ENCODE data around the gene LGALS9.
"Not testable (repeated sequence)": the region's sequence is repeated elsewhere in the genome, so short reads cannot be mapped to it uniquely, and the experiment has no call there.

LGALS9 gene

GRCh38 chr17:27646232-27646631 lies 15.2 kb downstream of the LGALS9 start:
- no peak for DNase-seq (ENCODE audit: low read depth)
- TF ChIP-seq CTCF (IDR thresholded peaks at IDR 0.05; ENCODE audit: low read depth, low read length, missing control alignments): no peak
- H3K4me3 ChIP-seq (ENCODE audit: low read depth, low read length): no peak overlapping the region

GRCh38 chr17:27647765-27648164 lies 16.8 kb downstream of the LGALS9 start:
- no peak overlapping the region for H3K4me3 ChIP-seq (ENCODE audit: low read depth, low read length)
- DNase-seq (ENCODE audit: low read depth): no peak
- no peak for TF ChIP-seq CTCF (IDR thresholded peaks at IDR 0.05; ENCODE audit: low read depth, low read length, missing control alignments)

- H3K4me3 ChIP-seq (ENCODE audit: low read depth, low read length); DNase-seq (ENCODE audit: low read depth): not testable (repeated sequence)
Observed at GRCh38 chr17:27649111-27649571, 18.2 kb downstream of the LGALS9 start.

- H3K4me3 ChIP-seq (ENCODE audit: low read depth, low read length): no peak overlapping the region
- DNase-seq (ENCODE audit: low read depth): no peak
- no peak for TF ChIP-seq CTCF (IDR thresholded peaks at IDR 0.05; ENCODE audit: low read depth, low read length, missing control alignments)
Observed at GRCh38 chr17:27649929-27650328, 18.9 kb downstream of the LGALS9 start.

- TF ChIP-seq CTCF (IDR thresholded peaks at IDR 0.05; ENCODE audit: low read depth, low read length, missing control alignments): no peak
- no peak for DNase-seq (ENCODE audit: low read depth)
Observed at GRCh38 chr17:27650836-27651235, 19.8 kb downstream of the LGALS9 start.

GRCh38 chr17:27651411-27652345 lies 20.7 kb downstream of the LGALS9 start:
- no peak overlapping the region for H3K4me3 ChIP-seq (ENCODE audit: low read depth, low read length)
- TF ChIP-seq CTCF (IDR thresholded peaks at IDR 0.05; ENCODE audit: low read depth, low read length, missing control alignments): peak; percentile 73
- no peak for DNase-seq (ENCODE audit: low read depth)

More at GRCh38 chr17:27650836-27651235, 19.8 kb downstream of the LGALS9 start:
- no peak overlapping the region for H3K4me3 ChIP-seq (ENCODE audit: low read depth, low read length)

- not testable (repeated sequence) for DNase-seq (ENCODE audit: low read depth); H3K4me3 ChIP-seq (ENCODE audit: low read depth, low read length)
Observed at GRCh38 chr17:27653449-27653971, 22.5 kb downstream of the LGALS9 start.

GRCh38 chr17:27654136-27654535 lies 23.1 kb downstream of the LGALS9 start:
- no peak for TF ChIP-seq CTCF (IDR thresholded peaks at IDR 0.05; ENCODE audit: low read depth, low read length, missing control alignments)
- no peak for DNase-seq (ENCODE audit: low read depth)
- H3K4me3 ChIP-seq (ENCODE audit: low read depth, low read length): no peak overlapping the region

Data from GM12864 (cell line).